HG03342 (cell line): ENCODE data around the gene JMJD6.
A peak's percentile ranks its signal among the peaks of the same experiment; 100 is the strongest.
"Not testable (repeated sequence)": the region's sequence is repeated elsewhere in the genome, so short reads cannot be mapped to it uniquely, and the experiment has no call there.

Experiments used
- ATAC-seq: cut with Tn5 transposase; IDR thresholded peaks from one replicate; pipeline ENCODE4 v1.9.1; 2021; ENCODE audit warnings: mild to moderate bottlenecking, moderate library complexity; ENCODE audit not compliant: unreplicated experiment

Gene JMJD6

DNA sequence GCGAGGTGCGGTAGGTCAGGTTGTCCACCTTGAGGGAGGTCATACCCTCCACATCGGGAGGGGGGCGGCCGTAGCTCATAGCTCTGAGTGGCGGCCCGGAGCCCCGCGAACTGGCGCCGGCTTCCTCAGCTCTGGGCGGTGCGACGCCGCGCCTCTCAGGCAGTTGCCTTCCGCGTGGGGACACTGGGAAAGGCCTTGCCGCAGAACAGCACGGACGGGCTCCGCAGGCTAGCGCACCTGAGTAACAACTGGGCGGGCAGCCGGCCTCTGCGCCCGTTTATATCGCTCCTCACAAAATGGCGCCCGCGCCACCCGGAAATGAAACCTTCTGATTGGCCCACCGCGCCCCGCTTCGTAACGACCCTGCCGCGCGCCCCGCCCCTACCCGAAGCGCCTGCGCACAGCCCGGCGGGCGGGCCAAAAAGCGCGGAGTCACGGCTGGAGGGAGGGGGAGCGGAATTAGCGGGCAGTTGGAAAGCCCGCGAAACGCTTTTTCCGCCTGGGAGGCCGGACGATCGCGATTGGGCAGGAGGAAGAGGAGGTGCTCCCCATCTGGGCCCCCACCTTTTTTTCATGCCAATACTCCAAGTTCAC is 10.8 kb upstream of the JMJD6 start, which contains the start of gene SRSF2:
Gene SRSF2 (minus strand): TSS at position 250 of the 594 bp plus-strand sequence. CDS start 171 bp downstream, at position 79.
- peak; percentile 60 for ATAC-seq

DNA sequence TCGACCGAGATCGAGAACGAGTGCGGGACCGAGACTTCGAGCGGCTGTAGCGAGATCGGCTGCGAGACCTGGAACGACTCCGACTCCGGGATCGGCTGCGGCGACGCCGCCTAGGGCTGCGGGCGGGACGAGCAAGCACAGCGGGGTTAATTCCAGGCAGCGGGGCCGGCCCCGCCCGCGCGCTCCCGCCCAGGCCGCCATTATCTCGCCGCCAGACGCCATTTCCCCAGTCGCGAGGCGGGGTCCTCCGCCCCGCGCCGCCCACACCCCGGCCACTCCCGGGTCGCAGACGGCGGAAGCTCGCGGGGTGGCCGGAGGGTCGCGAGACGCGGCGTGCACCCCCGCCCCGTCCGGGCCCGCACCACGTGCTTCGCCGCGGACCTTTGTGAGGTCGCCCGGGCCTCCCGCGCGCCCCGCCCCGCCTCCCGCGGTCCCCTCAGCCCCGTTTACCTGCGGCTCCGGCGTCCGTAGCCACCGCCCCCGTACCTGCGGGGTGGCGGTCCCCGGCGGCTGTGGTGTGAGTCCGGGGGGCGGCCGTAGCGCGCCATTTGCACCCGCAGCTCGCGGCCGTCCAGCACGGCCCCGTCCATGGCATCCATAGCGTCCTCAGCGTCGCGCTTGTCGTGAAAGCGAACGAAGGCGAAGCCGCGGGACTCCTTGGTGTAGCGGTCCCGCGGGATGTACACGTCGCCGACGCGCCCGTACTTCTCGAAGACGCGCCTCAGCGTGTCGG is 10.1 kb upstream of the JMJD6 start:
- peak; percentile 13 for ATAC-seq

GRCh38 chr17:76735586-76736348 is 9.4 kb upstream of the JMJD6 start:
- ATAC-seq: no peak

DNA sequence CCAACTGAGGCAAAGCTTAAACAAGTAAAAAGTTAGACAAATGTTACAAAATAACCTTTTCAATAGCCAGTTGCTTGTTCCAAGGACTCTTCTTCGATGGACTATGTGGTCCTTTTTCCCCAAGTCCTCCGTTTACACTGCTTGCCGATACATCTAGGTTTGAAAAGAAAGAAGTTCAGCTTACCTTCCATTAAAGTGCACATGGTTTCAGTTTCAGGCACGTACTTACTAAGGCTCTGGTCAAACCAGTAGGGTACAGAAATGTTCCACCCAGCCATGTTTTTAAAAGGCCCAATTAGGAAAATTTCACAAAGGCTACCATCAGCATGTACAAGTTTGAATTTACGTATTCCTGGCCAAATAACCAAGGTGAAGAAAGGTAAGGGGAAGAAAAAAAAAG is 8.6 kb upstream of the JMJD6 start:
- ATAC-seq: no peak

DNA sequence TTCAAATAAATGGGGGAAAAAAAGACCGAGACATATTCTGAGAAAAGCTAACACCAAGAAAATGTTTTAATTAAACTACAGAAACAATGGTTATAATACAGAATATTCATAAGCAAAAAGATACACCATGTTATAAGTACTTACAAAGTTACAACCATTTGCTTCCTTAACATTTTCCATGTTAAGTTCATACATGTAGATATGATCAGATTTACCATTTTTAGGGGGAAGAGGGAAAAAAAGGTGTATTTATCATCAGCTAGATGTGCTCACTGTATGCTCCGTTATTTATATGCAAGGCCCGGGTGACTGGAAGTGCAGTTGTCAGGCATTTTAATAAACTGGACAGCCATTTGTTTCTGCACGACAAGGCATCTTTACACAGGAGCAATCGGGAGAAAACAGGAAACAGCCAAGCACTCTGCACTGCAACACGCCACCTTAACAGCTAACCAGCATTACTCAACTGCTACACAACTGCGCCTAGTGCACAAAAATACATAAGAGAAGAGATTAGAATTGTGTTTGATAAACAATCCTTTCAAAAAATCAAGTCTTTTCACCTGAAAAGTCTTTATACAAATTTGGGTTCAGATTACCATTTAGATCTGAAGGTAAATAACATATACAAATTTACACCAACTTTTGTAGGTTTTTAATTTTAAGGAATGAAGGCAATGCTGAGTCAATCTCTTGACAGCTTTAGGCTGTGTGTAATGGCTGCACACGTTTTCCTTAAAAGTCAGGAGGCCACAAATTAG is 7.9 kb upstream of the JMJD6 start:
- ATAC-seq: no peak

- no peak for ATAC-seq
These were observed 7.2 kb upstream of the JMJD6 start for GRCh38 chr17:76733618-76733957.

- ATAC-seq: no peak
These were observed 6.6 kb upstream of the JMJD6 start for GRCh38 chr17:76732734-76733617.

GRCh38 chr17:76731800-76732733 is 5.7 kb upstream of the JMJD6 start:
- ATAC-seq: not testable (repeated sequence)

DNA sequence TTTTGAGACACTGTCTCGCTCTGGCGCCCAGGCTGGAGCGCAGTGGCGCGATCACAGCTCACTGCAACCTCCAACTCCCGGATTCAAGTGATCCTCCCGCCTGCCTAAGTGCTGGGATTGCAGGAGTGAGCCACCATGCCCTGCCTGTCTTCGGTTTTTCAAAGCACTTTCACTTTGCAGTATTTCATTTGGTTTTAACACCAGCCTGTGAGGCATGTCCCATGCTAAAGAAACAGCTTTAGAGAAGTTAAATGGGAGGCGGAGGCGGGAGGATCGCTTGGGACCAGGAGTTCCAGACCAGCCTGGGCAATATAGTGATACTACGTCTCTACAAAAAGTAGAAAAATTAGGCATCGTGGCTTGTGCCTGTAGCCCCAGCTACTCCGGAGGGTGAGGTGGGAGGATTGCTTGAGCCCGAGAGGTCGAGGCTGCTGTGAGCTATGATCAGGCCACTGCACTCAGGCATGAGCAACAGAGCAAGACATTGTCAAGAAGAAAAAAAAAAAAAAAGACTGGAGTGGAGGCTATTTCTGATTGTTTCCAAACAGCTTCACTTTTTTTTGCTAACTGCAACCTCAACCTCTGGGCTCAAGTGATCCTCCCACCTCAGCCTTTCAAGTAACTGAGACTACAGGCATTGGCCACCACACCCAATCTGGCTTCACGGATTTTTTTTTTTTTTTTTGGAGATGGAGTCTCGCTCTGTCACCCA is 1.5 kb upstream of the JMJD6 start:
- no peak for ATAC-seq

GRCh38 chr17:76726776-76727718 is 641 bp upstream of the JMJD6 start, which contains the start of gene METTL23:
METTL23 (plus strand) TSS chr17:76726839; CDS start chr17:76729711, 2,872 bp downstream.
- peak; percentile 44 for ATAC-seq

GRCh38 chr17:76725580-76726230 is 701 bp downstream of the JMJD6 start:
- peak; percentile 26 for ATAC-seq

DNA sequence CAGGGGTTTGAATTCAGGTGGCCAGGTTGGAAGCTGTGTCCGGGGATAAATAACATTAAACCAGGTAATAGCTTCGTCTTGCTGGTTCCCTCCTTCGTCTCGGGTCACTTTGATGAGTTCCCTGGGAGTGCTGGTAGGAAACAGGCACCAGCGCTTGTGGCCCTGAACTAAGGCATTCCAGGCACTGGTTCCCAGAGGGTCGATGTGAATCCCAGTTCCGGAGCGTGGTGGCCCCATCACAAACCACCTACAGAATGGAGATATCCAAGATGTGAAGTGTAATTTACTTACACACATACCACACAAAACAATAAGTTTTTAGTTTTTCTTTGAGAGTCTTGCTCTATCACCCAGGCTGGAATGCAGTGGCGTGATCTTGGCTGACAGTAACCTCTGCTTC is 2.6 kb downstream of the JMJD6 start:
- ATAC-seq: no peak

- not testable (repeated sequence) for ATAC-seq
These were observed 3.4 kb downstream of the JMJD6 start for GRCh38 chr17:76722977-76723376.

- no peak for ATAC-seq
These were observed 4.1 kb downstream of the JMJD6 start for GRCh38 chr17:76722279-76722678.

DNA sequence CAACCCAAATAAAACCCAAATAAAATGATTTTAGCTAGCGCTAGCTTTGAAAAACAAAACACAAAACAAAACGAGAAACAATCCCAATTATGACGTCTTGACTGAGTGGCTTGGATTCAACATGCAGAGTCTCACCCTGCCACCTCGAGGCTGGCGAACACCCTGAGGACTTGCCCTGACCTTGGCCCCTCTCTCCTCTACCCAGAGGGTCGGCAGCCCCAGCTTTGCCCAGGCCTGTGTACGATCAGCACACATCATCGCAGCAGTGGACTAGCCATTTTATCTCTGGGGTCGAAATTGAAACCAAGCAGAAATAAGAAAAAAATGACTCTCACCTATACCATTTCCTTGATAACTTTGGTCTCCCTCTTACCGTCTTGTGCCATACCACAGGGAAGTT is 4.9 kb downstream of the JMJD6 start:
- no peak for ATAC-seq

- ATAC-seq: no peak
These were observed 5.5 kb downstream of the JMJD6 start for GRCh38 chr17:76720941-76721340.

GRCh38 chr17:76720211-76720610 is 6.2 kb downstream of the JMJD6 start:
- ATAC-seq: no peak
